ENCODE data around the gene NME5. TPM values are rescaled to one million over a fixed set of nuclear protein-coding genes. Genes with fewer than 3 reads are reported as not detected.
A peak's percentile ranks its signal among the peaks of the same experiment; 100 is the strongest.

Gene NME5
- total RNA-seq, 4 donors from 2014 or later = 4.3 to 14.4 (median 12.0) TPM

GRCh38 chr5:138180183-138180782 lies 41.1 kb upstream of the NME5 start:
- intact Hi-C loops (cut with DNase I) = no loop called here
- TF ChIP-seq POLR2A (IDR thresholded peaks at IDR 0.05) (no peak), CTCF (IDR thresholded peaks at IDR 0.05) (no peak)
- Histone ChIP-seq H3K27ac (no peak overlapping the region), H3K27me3 (no peaks in the 10 kb centered on the region), H3K4me1 (peaks cover 12% of the 10 kb centered on the region in 2 donors), H3K9me3 (no peaks in the 10 kb centered on the region), H3K4me3 (replicated peaks in 1 of 3) (no peak overlapping the region), H3K36me3 (peaks cover 5 to 10% of the 10 kb centered on the region in 2 donors)
- DNase-seq = no peak
- WGBS, 2 donors = 73 to 74% methylated on average over 5 of the region's 5 CpGs

GRCh38 chr5:138179277-138179857 lies 40.1 kb upstream of the NME5 start:
- DNase-seq = no peak
- Histone ChIP-seq H3K9me3 (no peaks in the 10 kb centered on the region), H3K27ac (no peak overlapping the region), H3K4me3 (replicated peaks in 1 of 3) (peak overlapping the region in 1 of 3 donors; percentile 58), H3K36me3 (peaks cover 8 to 15% of the 10 kb centered on the region in 2 donors), H3K4me1 (peaks cover 12% of the 10 kb centered on the region in 2 donors), H3K27me3 (no peaks in the 10 kb centered on the region)
- intact Hi-C loops (cut with DNase I) = loop anchor here (5.0 kb wide), 1 partner anchor 38 kb away; no protein-coding TSS in a partner anchor
- 1% methylated on average over 22 to 23 of the region's 23 CpGs for whole genome bisulfite sequencing, 2 donors
- TF ChIP-seq POLR2A (IDR thresholded peaks at IDR 0.05) (no peak), CTCF (IDR thresholded peaks at IDR 0.05) (no peak)

- Histone ChIP-seq H3K4me3 (replicated peaks in 1 of 3) (peak within 1 kb of the TSS; percentile 16 to 66 (median 58)), H3K4me1 (peaks cover 12% of the 10 kb centered on the region in 2 donors), H3K36me3 (peaks cover 10 to 17% of the 10 kb centered on the region in 2 donors), H3K27ac (peak within 1 kb of the TSS; percentile 82 to 88 (median 87)), H3K9me3 (no peaks in the 10 kb centered on the region), H3K27me3 (no peaks in the 10 kb centered on the region)
- peak; percentile 98 for DNase-seq
- peak in 1 of 2 donors; percentile 71 for TF ChIP-seq POLR2A (IDR thresholded peaks at IDR 0.05)
- TF ChIP-seq CTCF (IDR thresholded peaks at IDR 0.05) = no peak
- intact Hi-C loops (cut with DNase I) = loop anchor here (5.0 kb wide), 1 partner anchor 39 kb away; no protein-coding TSS in a partner anchor
- 0% methylated on average over 37 to 38 of the region's 41 CpGs for WGBS, 2 donors
These were observed 39.5 kb upstream of the NME5 start, which contains the start of the genes BRD8 and KIF20A for GRCh38 chr5:138178516-138179276. Gene BRD8, minus strand, starts transcription at chr5:138178630. Its CDS starts 16 bp downstream, at chr5:138178614. Gene KIF20A, plus strand, starts transcription at chr5:138179112. Its CDS starts 569 bp downstream, at chr5:138179681.

GRCh38 chr5:138177941-138178515 lies 38.8 kb upstream of the NME5 start:
- TF ChIP-seq CTCF (IDR thresholded peaks at IDR 0.05) = no peak
- TF ChIP-seq POLR2A (IDR thresholded peaks at IDR 0.05) = no peak
- H3K27me3 ChIP-seq = no peaks in the 10 kb centered on the region
- H3K36me3 ChIP-seq = peaks cover 17 to 21% of the 10 kb centered on the region in 2 donors
- peak overlapping the region; percentile 82 to 88 (median 87) for H3K27ac ChIP-seq
- no peaks in the 10 kb centered on the region for H3K9me3 ChIP-seq
- WGBS, 2 donors = 0 to 1% methylated on average over 16 of the region's 16 CpGs
- intact Hi-C loops (cut with DNase I) = loop anchor here (5.0 kb wide), 1 partner anchor 39 kb away; no protein-coding TSS in a partner anchor
- peak; percentile 40 to 43 for DNase-seq
- peaks cover 12% of the 10 kb centered on the region in 2 donors for H3K4me1 ChIP-seq
- H3K4me3 ChIP-seq (replicated peaks in 1 of 3) = peak overlapping the region; percentile 16 to 66 (median 58)
